GM23248 (cell line): ENCODE results near the gene CERS2. TPM values are rescaled to one million over a fixed set of nuclear protein-coding genes. Genes with fewer than 3 reads are reported as not detected.

Experiments used
- DNase-seq: peaks from one replicate; pipeline ENCODE4 v3.0.0-alpha.2; 2015
- H2AFZ ChIP-seq: fragments of 200-600 bp; sonication (generic); 2 replicates; pipeline ENCODE4 v1.6.1; 2016; ENCODE audit warnings: antibody characterized with exemption
- H3F3A ChIP-seq: fragments of 200-600 bp; sonication (generic); 2 replicates; pipeline ENCODE4 v1.6.1; 2016; ENCODE audit warnings: mild to moderate bottlenecking, antibody characterized with exemption, mixed run types; ENCODE audit not compliant: insufficient read depth
- H3K27ac ChIP-seq: fragments of 200-600 bp; sonication (generic); 2 replicates; pipeline ENCODE4 v1.5.1; 2016; ENCODE audit warnings: mild to moderate bottlenecking
- H3K27me3 ChIP-seq: fragments of 200-600 bp; sonication (generic); replicated peaks from 2 replicates; pipeline ENCODE4 v1.6.1; 2016; ENCODE audit warnings: mild to moderate bottlenecking; ENCODE audit not compliant: insufficient read depth
- H3K36me3 ChIP-seq: fragments of 200-600 bp; sonication (generic); 2 replicates; pipeline ENCODE4 v1.6.1; 2016; ENCODE audit warnings: low read depth, mild to moderate bottlenecking
- H3K4me1 ChIP-seq: fragments of 200-600 bp; sonication (generic); 2 replicates; pipeline ENCODE4 v1.6.1; 2016; ENCODE audit warnings: mild to moderate bottlenecking; ENCODE audit not compliant: insufficient read depth
- H3K4me2 ChIP-seq: fragments of 200-600 bp; sonication (generic); one replicate; pipeline ENCODE4 v1.6.1; 2016; ENCODE audit warnings: mild to moderate bottlenecking; ENCODE audit not compliant: unreplicated experiment
- H3K4me3 ChIP-seq: fragments of 200-600 bp; sonication (generic); 2 replicates; pipeline ENCODE4 v1.5.1; 2016; ENCODE audit warnings: mild to moderate bottlenecking
- H3K79me2 ChIP-seq: fragments of 200-600 bp; sonication (generic); 2 replicates; pipeline ENCODE4 v1.6.1; 2016; ENCODE audit warnings: mild to moderate bottlenecking; ENCODE audit not compliant: insufficient read depth
- H3K9ac ChIP-seq: fragments of 200-600 bp; sonication (generic); 2 replicates; pipeline ENCODE4 v1.6.1; 2016; ENCODE audit warnings: mild to moderate bottlenecking
- H3K9me2 ChIP-seq: fragments of 200-600 bp; sonication (generic); 2 replicates; pipeline ENCODE4 v1.6.1; 2016; ENCODE audit warnings: mixed run types, mild to moderate bottlenecking, moderate library complexity; ENCODE audit not compliant: insufficient read depth
- H3K9me3 ChIP-seq: fragments of 200-600 bp; sonication (generic); one replicate; pipeline ENCODE4 v1.6.1; 2017; ENCODE audit warnings: low read depth
- H4K20me1 ChIP-seq: fragments of 200-600 bp; sonication (generic); 2 replicates; pipeline ENCODE4 v1.6.0; 2016; ENCODE audit not compliant: insufficient read depth
- EZH2 ChIP-seq: fragments of 200-600 bp; sonication (generic); IDR thresholded peaks from 2 replicates; pipeline ENCODE4 v1.6.1; 2018; ENCODE audit warnings: antibody characterized with exemption, mild to moderate bottlenecking; ENCODE audit not compliant: insufficient read depth, poor library complexity, severe bottlenecking
- EZH2phosphoT487 ChIP-seq: fragments of 200-600 bp; sonication (generic); IDR thresholded peaks from 2 replicates; pipeline ENCODE4 v1.6.1; 2018; ENCODE audit warnings: antibody characterized with exemption, moderate library complexity, mild to moderate bottlenecking, low read depth; ENCODE audit not compliant: insufficient read depth
- WGBS, 2 experiments: methylation state at CpG; one replicate each; pipeline ENCODE4 v1.1.6; 2015 to 2017; ENCODE audit warnings: low lambda C conversion rate in 2 of 2, low coverage in 1 of 2; ENCODE audit errors: missing lambda C conversion rate in 2 of 2; 5-methylcytosine and 5-hydroxymethylcytosine counted together
- in situ Hi-C: fragments of 300-500 bp; cut with MboI; formaldehyde crosslinking; loops from 2 replicates; pipeline ENCODE4 v1.15.0; 2020
- polyA plus RNA-seq: library from polyadenylated mRNA; unstranded; fragments of >200 nt; fragmentation: Nextera tagmentation; extraction: Ambion mirVana; gene quantifications from 2 replicates; pipeline ENCODE4 v1.2.1, GENCODE V29; 2016
- total RNA-seq: library from RNA; depleted of rRNA; stranded (reverse); fragments of >200 nt; shearing (Covaris generic); gene quantifications from 2 replicates; pipeline ENCODE4 v1.2.3, GENCODE V29; 2014

Gene CERS2
- total and polyA plus RNA-seq, 2 experiments from 2014 or later: 148 to 202 TPM

GRCh38 chr1:151011154-151011850 lies 36.7 kb upstream of the CERS2 start:
- H3K9me3 ChIP-seq: no peaks in the 10 kb centered on the region
- peaks cover 26% of the 10 kb centered on the region for H3K4me1 ChIP-seq
- peak overlapping the region; percentile 11; the same call in 1 of the 2 replicates for H3K9ac ChIP-seq
- H2AFZ ChIP-seq: no peak overlapping the region
- WGBS, 2 experiments: 48 to 54% methylated on average over 4 of the region's 4 CpGs
- H3K36me3 ChIP-seq: no peaks in the 10 kb centered on the region
- DNase-seq: peak; percentile 42
- no peak for TF ChIP-seq EZH2phosphoT487
- TF ChIP-seq EZH2: no peak
- H3K4me2 ChIP-seq: peak overlapping the region; percentile 1
- H4K20me1 ChIP-seq: no peaks in the 10 kb centered on the region
- no peaks in the 10 kb centered on the region for H3K9me2 ChIP-seq
- in situ Hi-C loops: no loop called here
- no peak overlapping the region for H3K27ac ChIP-seq
- no peaks in the 10 kb centered on the region for H3K27me3 ChIP-seq
- H3K79me2 ChIP-seq: peaks cover 50% of the 10 kb centered on the region
- no peak overlapping the region for H3K4me3 ChIP-seq
- H3F3A ChIP-seq: peaks cover 30% of the 10 kb centered on the region

DNA sequence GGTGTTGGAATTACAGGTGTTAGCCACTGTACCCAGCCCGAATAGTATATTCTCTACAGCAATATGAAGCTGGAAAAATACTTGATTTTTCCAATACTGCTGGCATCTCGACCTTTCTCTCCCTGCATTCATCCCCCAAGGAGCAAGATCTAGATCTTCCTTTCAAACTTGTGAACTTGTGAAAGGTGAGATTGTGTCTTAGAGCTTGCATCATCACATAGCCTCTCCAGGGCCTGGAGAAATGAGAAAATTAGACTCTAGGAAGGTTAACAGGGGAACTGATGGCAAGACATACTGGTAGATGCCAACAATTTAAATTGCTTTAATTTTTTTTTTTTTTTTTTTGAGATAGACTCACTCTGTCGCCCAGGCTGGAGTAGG lies 35.7 kb upstream of the CERS2 start:
- no peaks in the 10 kb centered on the region for H3K9me2 ChIP-seq
- H3K79me2 ChIP-seq: peaks cover 52% of the 10 kb centered on the region
- H3F3A ChIP-seq: peaks cover 30% of the 10 kb centered on the region
- no peak overlapping the region for H2AFZ ChIP-seq
- peaks cover 34% of the 10 kb centered on the region for H3K4me1 ChIP-seq
- no peak overlapping the region for H3K4me3 ChIP-seq
- in situ Hi-C loops: no loop called here
- no peaks in the 10 kb centered on the region for H4K20me1 ChIP-seq
- H3K27ac ChIP-seq: no peak overlapping the region
- no peaks in the 10 kb centered on the region for H3K36me3 ChIP-seq
- no peak overlapping the region for H3K9ac ChIP-seq
- 51 to 66% methylated on average over 3 of the region's 3 CpGs for WGBS, 2 experiments
- H3K4me2 ChIP-seq: no peak overlapping the region
- H3K9me3 ChIP-seq: no peaks in the 10 kb centered on the region
- TF ChIP-seq EZH2phosphoT487 (no peak), EZH2 (no peak)
- DNase-seq: no peak
- no peaks in the 10 kb centered on the region for H3K27me3 ChIP-seq

DNA sequence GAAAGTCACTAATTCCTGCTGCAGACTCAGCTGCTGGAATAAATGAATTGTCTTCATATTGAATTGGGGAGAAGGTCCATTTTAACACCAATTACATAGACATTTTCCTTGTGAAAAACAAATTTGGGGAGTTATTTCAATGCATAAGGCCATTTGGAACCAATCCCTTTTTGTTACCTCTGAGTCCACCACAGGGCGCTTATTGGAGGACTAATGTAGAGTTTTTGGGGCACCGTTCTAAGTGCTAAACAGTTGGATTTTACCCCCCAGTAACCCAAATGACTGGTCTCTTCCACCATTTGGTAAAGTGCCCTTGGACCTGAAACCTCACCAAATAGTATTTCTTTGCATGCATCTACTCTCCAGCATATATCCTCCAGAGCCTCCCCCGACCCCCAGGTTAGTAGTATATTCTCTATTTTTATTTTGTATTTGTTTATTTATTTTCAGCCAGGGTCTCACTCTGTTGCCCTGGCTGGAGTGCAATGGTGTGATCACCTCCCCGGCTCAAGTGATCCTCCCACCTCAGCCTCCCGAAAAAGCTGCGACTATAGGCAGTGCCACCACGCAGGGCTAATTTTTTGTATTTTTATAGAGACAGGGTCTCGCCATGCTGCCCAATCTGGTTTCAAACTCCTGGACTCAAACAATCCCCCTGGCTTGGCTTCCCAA lies 35.2 kb upstream of the CERS2 start:
- H3F3A ChIP-seq: peaks cover 30% of the 10 kb centered on the region
- no peaks in the 10 kb centered on the region for H3K27me3 ChIP-seq
- peaks cover 39% of the 10 kb centered on the region for H3K4me1 ChIP-seq
- TF ChIP-seq EZH2phosphoT487 (no peak), EZH2 (no peak)
- peak overlapping the region; percentile 92 for H3K4me2 ChIP-seq
- H3K9me2 ChIP-seq: no peaks in the 10 kb centered on the region
- 91 to 92% methylated on average over 8 of the region's 8 CpGs for WGBS, 2 experiments
- peaks cover 57% of the 10 kb centered on the region for H3K79me2 ChIP-seq
- peak overlapping the region; percentile 89 for H3K4me3 ChIP-seq
- no peaks in the 10 kb centered on the region for H4K20me1 ChIP-seq
- no peaks in the 10 kb centered on the region for H3K9me3 ChIP-seq
- peak overlapping the region; percentile 76 for H3K27ac ChIP-seq
- H3K36me3 ChIP-seq: no peaks in the 10 kb centered on the region
- peak overlapping the region; percentile 96 for H2AFZ ChIP-seq
- peak overlapping the region; percentile 93 for H3K9ac ChIP-seq
- DNase-seq: no peak
- in situ Hi-C loops: no loop called here

- Histone ChIP-seq H3F3A (peaks cover 30% of the 10 kb centered on the region), H3K9ac (peak overlapping the region; percentile 93), H3K9me3 (no peaks in the 10 kb centered on the region), H2AFZ (peak overlapping the region; percentile 96), H3K4me1 (peaks cover 39% of the 10 kb centered on the region), H3K9me2 (no peaks in the 10 kb centered on the region), H3K4me2 (peak overlapping the region; percentile 92), H3K4me3 (peak overlapping the region; percentile 89), H3K27ac (peak overlapping the region; percentile 76), H3K79me2 (peaks cover 54% of the 10 kb centered on the region), H4K20me1 (no peaks in the 10 kb centered on the region), H3K27me3 (no peaks in the 10 kb centered on the region), H3K36me3 (no peaks in the 10 kb centered on the region)
- TF ChIP-seq EZH2 (no peak), EZH2phosphoT487 (no peak)
- in situ Hi-C loops: no loop called here
- DNase-seq: peak; percentile 62
- 14 to 16% methylated on average over 3 of the region's 3 CpGs for WGBS, 2 experiments
These were observed 34.6 kb upstream of the CERS2 start for GRCh38 chr1:151009206-151009587.
